ENCODE measurements around the gene SATB2. TPM values are rescaled to one million over a fixed set of nuclear protein-coding genes. Genes with fewer than 3 reads are reported as not detected.

The SATB2 gene
- total RNA-seq, 1 experiment from 2014 or later = 13.8 TPM

GRCh38 chr2:199278099-199278498, 179.6 kb downstream of the SATB2 start:
- no peaks in the 10 kb centered on the region for H3K36me3 ChIP-seq (ENCODE audit: control insufficient read depth in 1 of 2, insufficient read depth in 2 of 2, low read length in 2 of 2)
- peaks cover 0 to 3% of the 10 kb centered on the region in 2 experiments; a peak in 1 of 4 replicates for H3K4me1 ChIP-seq (ENCODE audit: control insufficient read depth in 1 of 2, insufficient read depth in 2 of 2, low read length in 2 of 2)
- no peak overlapping the region for H3K4me3 ChIP-seq (replicated peaks in 1 of 2; ENCODE audit: low read depth in 1 of 2, low read length in 2 of 2)
- no peak overlapping the region for H3K27ac ChIP-seq (ENCODE audit: low read depth, low read length)
- H2AFZ ChIP-seq (ENCODE audit: low read depth, low read length, poor library complexity, severe bottlenecking) = no peak overlapping the region
- intact Hi-C loops (cut with micrococcal nuclease) = no loop called here
- H3K9me3 ChIP-seq (ENCODE audit: control insufficient read depth in 1 of 2, insufficient read depth in 1 of 2, low read depth in 1 of 2, low read length in 2 of 2) = no peaks in the 10 kb centered on the region
- no peaks in the 10 kb centered on the region for H3K9me2 ChIP-seq (ENCODE audit: insufficient read depth)
- no peak overlapping the region for H3K9ac ChIP-seq (ENCODE audit: low read length)
- DNase-seq (ENCODE audit: low read depth, low spot score) (no peak), ATAC-seq (no peak)
- no peaks in the 10 kb centered on the region; the same call in 1 of the 2 replicates for H3K79me2 ChIP-seq (ENCODE audit: insufficient read depth, low read length)
- BruUV-seq (replicated peaks) = no TSS peak
- no peak for TF ChIP-seq EZH2 (IDR thresholded peaks at IDR 0.05)
- no peak for TF ChIP-seq EZH2phosphoT487 (IDR thresholded peaks at IDR 0.05; ENCODE audit: borderline replicate concordance)
- TF ChIP-seq, protein P1, sequence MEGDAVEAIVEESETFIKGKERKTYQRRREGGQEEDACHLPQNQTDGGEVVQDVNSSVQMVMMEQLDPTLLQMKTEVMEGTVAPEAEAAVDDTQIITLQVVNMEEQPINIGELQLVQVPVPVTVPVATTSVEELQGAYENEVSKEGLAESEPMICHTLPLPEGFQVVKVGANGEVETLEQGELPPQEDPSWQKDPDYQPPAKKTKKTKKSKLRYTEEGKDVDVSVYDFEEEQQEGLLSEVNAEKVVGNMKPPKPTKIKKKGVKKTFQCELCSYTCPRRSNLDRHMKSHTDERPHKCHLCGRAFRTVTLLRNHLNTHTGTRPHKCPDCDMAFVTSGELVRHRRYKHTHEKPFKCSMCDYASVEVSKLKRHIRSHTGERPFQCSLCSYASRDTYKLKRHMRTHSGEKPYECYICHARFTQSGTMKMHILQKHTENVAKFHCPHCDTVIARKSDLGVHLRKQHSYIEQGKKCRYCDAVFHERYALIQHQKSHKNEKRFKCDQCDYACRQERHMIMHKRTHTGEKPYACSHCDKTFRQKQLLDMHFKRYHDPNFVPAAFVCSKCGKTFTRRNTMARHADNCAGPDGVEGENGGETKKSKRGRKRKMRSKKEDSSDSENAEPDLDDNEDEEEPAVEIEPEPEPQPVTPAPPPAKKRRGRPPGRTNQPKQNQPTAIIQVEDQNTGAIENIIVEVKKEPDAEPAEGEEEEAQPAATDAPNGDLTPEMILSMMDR (IDR thresholded peaks at IDR 0.05 in 2 of 3, conservative IDR thresholded peaks at IDR 0.05 in 1 of 3; ENCODE audit: borderline replicate concordance in 1 of 3, insufficient read depth in 1 of 3, low read depth in 2 of 3, low read length in 2 of 3) = no peak
- TF ChIP-seq SIN3A (IDR thresholded peaks at IDR 0.05; ENCODE audit: low read depth) = no peak
- TF ChIP-seq YY1 (IDR thresholded peaks at IDR 0.05; ENCODE audit: extremely low read depth, insufficient replicate concordance, low read depth, low read length) = no peak
- TF ChIP-seq FOSL1 (IDR thresholded peaks at IDR 0.05; ENCODE audit: low read depth) = no peak
- TF ChIP-seq ELF1 (IDR thresholded peaks at IDR 0.05; ENCODE audit: borderline replicate concordance, low read depth) = no peak
- TF ChIP-seq MAX (IDR thresholded peaks at IDR 0.05) = no peak
- TF ChIP-seq SRF (IDR thresholded peaks at IDR 0.05; ENCODE audit: low read depth) = no peak
- no peak for TF ChIP-seq CBX3 (IDR thresholded peaks at IDR 0.05; ENCODE audit: low read depth)
- no peak for TF ChIP-seq ZNF274 (IDR thresholded peaks at IDR 0.05; ENCODE audit: low read depth, low read length)
- TF ChIP-seq TCF7L2 (IDR thresholded peaks at IDR 0.05; ENCODE audit: borderline replicate concordance, extremely low read depth, insufficient read depth, insufficient read length) = no peak
- CTCF ChIA-PET = no interaction called here
- no peaks in the 10 kb centered on the region for H3K27me3 ChIP-seq (ENCODE audit: insufficient read depth, low read length)
- POLR2A ChIA-PET = no interaction called here
- RAD21 ChIA-PET (ENCODE audit: low non-redundant PET in 1 of 2, low total read pairs in 2 of 2, uncharacterized antibody in 2 of 2, unreplicated experiment in 2 of 2) = no interaction called here
- no peak overlapping the region for H3K4me2 ChIP-seq (ENCODE audit: low read length)
- no peaks in the 10 kb centered on the region for H4K20me1 ChIP-seq (ENCODE audit: insufficient read depth)

Measured in HCT116 (cell line).